Calu3 (cell line): ENCODE data around the gene THSD7B. TPM values are rescaled to one million over a fixed set of nuclear protein-coding genes. Genes with fewer than 3 reads are reported as not detected.

Source experiments
- BruUV-seq: library from RNA; stranded (reverse); fragments of 400-500 nt; replicated peaks from 2 replicates; lab custom pipeline; 2021; lab: Mats Ljungman, UMichigan
- CTCF ChIA-PET: fragments of 300-600 bp; sonication (Branson Sonifier 250); formaldehyde crosslinking; loops from one replicate; lab custom pipeline; 2022; ENCODE audit warnings: antibody characterized with exemption; lab: Charles Lee
- DNase-seq: peaks from one replicate; pipeline ENCODE4 v3.0.0; 2022
- H3K27ac Mint-ChIP-seq: one replicate; pipeline ENCODE4 v1.8.0; 2022; ENCODE audit warnings: mixed read lengths; ENCODE audit not compliant: unreplicated experiment
- H3K27me3 Mint-ChIP-seq: one replicate; pipeline ENCODE4 v1.8.0; 2022; ENCODE audit warnings: mixed read lengths; ENCODE audit not compliant: unreplicated experiment
- H3K36me3 Mint-ChIP-seq: one replicate; pipeline ENCODE4 v1.8.0; 2022; ENCODE audit warnings: mild to moderate bottlenecking, moderate library complexity, mixed read lengths; ENCODE audit not compliant: insufficient read depth, unreplicated experiment
- H3K4me1 Mint-ChIP-seq: one replicate; pipeline ENCODE4 v1.8.0; 2022; ENCODE audit warnings: mild to moderate bottlenecking, low read depth, mixed read lengths; ENCODE audit not compliant: unreplicated experiment
- H3K4me3 Mint-ChIP-seq: one replicate; pipeline ENCODE4 v1.8.0; 2022; ENCODE audit warnings: mild to moderate bottlenecking, low read depth, moderate library complexity, mixed read lengths; ENCODE audit not compliant: unreplicated experiment
- H3K9me3 Mint-ChIP-seq: one replicate; pipeline ENCODE4 v1.8.0; 2022; ENCODE audit warnings: low read depth, mixed read lengths; ENCODE audit not compliant: unreplicated experiment
- CTCF ChIP-seq: fragments of 200-600 bp; IDR thresholded peaks from one replicate; pipeline ENCODE4 v1.8.0; 2022; ENCODE audit warnings: antibody characterized with exemption; ENCODE audit not compliant: unreplicated experiment
- intact Hi-C: fragments of 100-400 bp; cut with micrococcal nuclease; formaldehyde crosslinking; loops from one replicate; pipeline ENCODE4 v1.10.0; 2022; ENCODE audit not compliant: unreplicated experiment
- total RNA-seq: library from RNA; stranded (reverse); gene quantifications from 2 replicates; pipeline ENCODE4 v1.2.3, GENCODE V29; 2022

Gene THSD7B
- total RNA-seq, 1 experiment from 2014 or later: not detected

- Mint-ChIP-seq H3K27me3 (no peaks in the 10 kb centered on the region), H3K4me1 (no peaks in the 10 kb centered on the region), H3K4me3 (no peak overlapping the region), H3K36me3 (no peaks in the 10 kb centered on the region), H3K27ac (no peak overlapping the region), H3K9me3 (peaks cover 8% of the 10 kb centered on the region)
- no peak for TF ChIP-seq CTCF
- intact Hi-C loops: no loop called here
- CTCF ChIA-PET: no interaction called here
- DNase-seq: no peak
- no TSS peak for BruUV-seq
These were observed 824.8 kb downstream of the THSD7B start for GRCh38 chr2:137590102-137590501.

- no peak for DNase-seq
- H3K27ac Mint-ChIP-seq: no peak overlapping the region
- intact Hi-C loops: no loop called here
- CTCF ChIA-PET: no interaction called here
- H3K36me3 Mint-ChIP-seq: no peaks in the 10 kb centered on the region
- TF ChIP-seq CTCF: no peak
- no peak overlapping the region for H3K4me3 Mint-ChIP-seq
- no TSS peak for BruUV-seq
- no peaks in the 10 kb centered on the region for H3K27me3 Mint-ChIP-seq
- no peaks in the 10 kb centered on the region for H3K9me3 Mint-ChIP-seq
- H3K4me1 Mint-ChIP-seq: no peaks in the 10 kb centered on the region
These were observed 842.5 kb downstream of the THSD7B start for GRCh38 chr2:137607722-137608318.

GRCh38 chr2:137638932-137639331 is 873.6 kb downstream of the THSD7B start:
- DNase-seq: no peak
- TF ChIP-seq CTCF: no peak
- Mint-ChIP-seq H3K36me3 (no peaks in the 10 kb centered on the region), H3K4me1 (no peaks in the 10 kb centered on the region), H3K4me3 (no peak overlapping the region), H3K9me3 (no peaks in the 10 kb centered on the region), H3K27ac (no peak overlapping the region), H3K27me3 (no peaks in the 10 kb centered on the region)
- CTCF ChIA-PET: no interaction called here
- intact Hi-C loops: no loop called here
- BruUV-seq: no TSS peak

DNA sequence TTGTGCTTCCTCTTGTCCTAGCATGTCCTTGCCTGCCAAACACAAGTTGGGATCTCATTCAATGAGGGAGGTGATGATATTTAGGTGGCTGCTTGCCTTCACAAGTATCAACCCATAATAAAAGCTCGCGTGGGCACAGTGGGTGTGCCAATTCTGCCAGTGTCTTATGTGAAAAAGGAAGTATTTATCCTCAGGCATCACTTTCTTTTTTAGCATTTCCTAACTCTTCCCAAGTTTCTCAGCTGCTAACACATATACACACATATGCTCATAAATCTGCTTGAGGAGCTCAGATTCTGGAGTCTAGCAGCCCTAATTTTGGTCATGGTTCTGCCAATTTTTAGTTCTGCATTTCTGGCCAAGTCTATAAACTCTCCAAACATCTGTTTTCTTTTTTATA is 879.4 kb downstream of the THSD7B start:
- H3K36me3 Mint-ChIP-seq: no peaks in the 10 kb centered on the region
- no peaks in the 10 kb centered on the region for H3K9me3 Mint-ChIP-seq
- no peak overlapping the region for H3K27ac Mint-ChIP-seq
- no peak for TF ChIP-seq CTCF
- H3K4me1 Mint-ChIP-seq: no peaks in the 10 kb centered on the region
- intact Hi-C loops: no loop called here
- CTCF ChIA-PET: no interaction called here
- no TSS peak for BruUV-seq
- no peaks in the 10 kb centered on the region for H3K27me3 Mint-ChIP-seq
- DNase-seq: no peak
- H3K4me3 Mint-ChIP-seq: no peak overlapping the region
